ENCODE data around the gene SDHC. TPM values are rescaled to one million over a fixed set of nuclear protein-coding genes. Genes with fewer than 3 reads are reported as not detected.

Gene SDHC
- total RNA-seq, 2 experiments from 2014 or later = 191 to 235 TPM

GRCh38 chr1:161290779-161291178, 23.4 kb upstream of the SDHC start:
- DNase-seq = no peak
- H3K36me3 Mint-ChIP-seq (ENCODE audit: low read depth) = no peaks in the 10 kb centered on the region
- ChIA-PET POLR2A (interaction anchor here (0.7 kb wide), 2 partner anchors 65 to 125 kb away, joined by 3 to 5 read pairs; partner anchors contain the start of gene TOMM40L), CTCF (interaction anchor here (0.5 to 4.2 kb wide), 37 partner anchors 8 to 1123 kb away, joined by 3 to 27 read pairs (median 4); partner anchors contain the start of genes NDUFS2, PPOX, SDHC and TOMM40L)
- no peaks in the 10 kb centered on the region for H3K4me1 Mint-ChIP-seq
- no peaks in the 10 kb centered on the region for H3K9me3 Mint-ChIP-seq (ENCODE audit: low read depth)
- no peak for ATAC-seq
- intact Hi-C loops (cut with DNase I, micrococcal nuclease) = loop anchor here (1.0 kb wide), 2 partner anchors 63 to 98 kb away; no protein-coding TSS in a partner anchor
- H3K27ac Mint-ChIP-seq = no peak overlapping the region
- H3K4me3 Mint-ChIP-seq = no peak overlapping the region
- H3K27me3 Mint-ChIP-seq = no peaks in the 10 kb centered on the region

GRCh38 chr1:161297415-161297814, 16.8 kb upstream of the SDHC start:
- ATAC-seq = no peak
- intact Hi-C loops (cut with DNase I, micrococcal nuclease) = no loop called here
- Mint-ChIP-seq H3K36me3 (ENCODE audit: low read depth) (no peaks in the 10 kb centered on the region), H3K4me1 (no peaks in the 10 kb centered on the region), H3K9me3 (ENCODE audit: low read depth) (no peaks in the 10 kb centered on the region), H3K27ac (no peak overlapping the region), H3K4me3 (no peak overlapping the region), H3K27me3 (no peaks in the 10 kb centered on the region)
- ChIA-PET CTCF (interaction anchor here (0.6 kb wide), 1 partner anchor 86 kb away, joined by 3 read pairs; no protein-coding TSS in a partner anchor), POLR2A (no interaction called here)
- no peak for DNase-seq

GRCh38 chr1:161298116-161298515, 16.1 kb upstream of the SDHC start:
- no peak for DNase-seq
- Mint-ChIP-seq H3K9me3 (ENCODE audit: low read depth) (no peaks in the 10 kb centered on the region), H3K4me1 (peaks cover 2% of the 10 kb centered on the region), H3K36me3 (ENCODE audit: low read depth) (no peaks in the 10 kb centered on the region), H3K27me3 (no peaks in the 10 kb centered on the region), H3K27ac (no peak overlapping the region), H3K4me3 (no peak overlapping the region)
- intact Hi-C loops (cut with DNase I, micrococcal nuclease) = no loop called here
- ATAC-seq = no peak
- ChIA-PET CTCF (interaction anchor here (0.6 kb wide), 2 partner anchors 69 to 87 kb away, joined by 3 read pairs; no protein-coding TSS in a partner anchor), POLR2A (no interaction called here)

GRCh38 chr1:161299347-161299746, 14.8 kb upstream of the SDHC start:
- peaks cover 8% of the 10 kb centered on the region for H3K4me1 Mint-ChIP-seq
- no peak overlapping the region for H3K4me3 Mint-ChIP-seq
- POLR2A ChIA-PET = no interaction called here
- CTCF ChIA-PET = no interaction called here
- no peaks in the 10 kb centered on the region for H3K36me3 Mint-ChIP-seq (ENCODE audit: low read depth)
- no peak for DNase-seq
- peak overlapping the region; percentile 37 for H3K27ac Mint-ChIP-seq
- H3K27me3 Mint-ChIP-seq = no peaks in the 10 kb centered on the region
- no peaks in the 10 kb centered on the region for H3K9me3 Mint-ChIP-seq (ENCODE audit: low read depth)
- intact Hi-C loops (cut with DNase I, micrococcal nuclease) = no loop called here
- no peak for ATAC-seq

GRCh38 chr1:161300478-161300877, 13.7 kb upstream of the SDHC start:
- POLR2A ChIA-PET = interaction anchor here (0.6 kb wide), 1 partner anchor 75 kb away, joined by 4 read pairs; no protein-coding TSS in a partner anchor
- Mint-ChIP-seq H3K9me3 (ENCODE audit: low read depth) (no peaks in the 10 kb centered on the region), H3K27ac (no peak overlapping the region)

GRCh38 chr1:161304927-161305866, 9.0 kb upstream of the SDHC start:
- Mint-ChIP-seq H3K4me3 (peak overlapping the region; percentile 96), H3K4me1 (peaks cover 34% of the 10 kb centered on the region), H3K27me3 (no peaks in the 10 kb centered on the region), H3K9me3 (ENCODE audit: low read depth) (no peaks in the 10 kb centered on the region), H3K36me3 (ENCODE audit: low read depth) (peaks cover 3% of the 10 kb centered on the region), H3K27ac (peak overlapping the region; percentile 88)
- DNase-seq (peak; percentile 34), ATAC-seq (no peak)
- ChIA-PET POLR2A (interaction anchor here (0.6 to 1.5 kb wide), 3 partner anchors 9 to 139 kb away, joined by 3 to 4 read pairs (median 4); partner anchors contain the start of genes PPOX and SDHC), CTCF (interaction anchor here (0.6 to 3.8 kb wide), 12 partner anchors 9 to 134 kb away, joined by 3 to 22 read pairs (median 4); partner anchors contain the start of genes SDHC and TOMM40L)
- intact Hi-C loops (cut with DNase I, micrococcal nuclease) = loop anchor here (5.0 kb wide), 2 partner anchors 103 to 127 kb away; partner anchors contain the start of gene NDUFS2 (in 1 of the 2)

More at GRCh38 chr1:161300478-161300877, 13.7 kb upstream of the SDHC start:
- Mint-ChIP-seq H3K4me3 (no peak overlapping the region), H3K4me1 (peaks cover 17% of the 10 kb centered on the region), H3K27me3 (no peaks in the 10 kb centered on the region), H3K36me3 (ENCODE audit: low read depth) (no peaks in the 10 kb centered on the region)
- intact Hi-C loops (cut with DNase I, micrococcal nuclease) = loop anchor here in 1 of 2 experiments (5.0 kb wide), 1 partner anchor 132 kb away; no protein-coding TSS in a partner anchor
- no peak for ATAC-seq
- CTCF ChIA-PET = interaction anchor here (1.9 kb wide), 1 partner anchor 74 kb away, joined by 4 read pairs; the partner anchor contains the start of gene TOMM40L
- DNase-seq = no peak

- ChIA-PET POLR2A (interaction anchor here (0.6 to 1.5 kb wide), 4 partner anchors 8 to 140 kb away, joined by 3 to 4 read pairs (median 4); partner anchors contain the start of genes PPOX, SDHC and TOMM40L), CTCF (interaction anchor here (0.6 to 3.8 kb wide), 13 partner anchors 8 to 140 kb away, joined by 3 to 22 read pairs (median 4); partner anchors contain the start of genes PPOX, SDHC and TOMM40L)
- Mint-ChIP-seq H3K27ac (peak overlapping the region; percentile 88), H3K9me3 (ENCODE audit: low read depth) (no peaks in the 10 kb centered on the region), H3K4me3 (peak overlapping the region; percentile 96), H3K4me1 (peaks cover 34% of the 10 kb centered on the region), H3K27me3 (no peaks in the 10 kb centered on the region), H3K36me3 (ENCODE audit: low read depth) (peaks cover 3% of the 10 kb centered on the region)
- DNase-seq = peak; percentile 91
- intact Hi-C loops (cut with DNase I, micrococcal nuclease) = loop anchor here (1.0 to 5.0 kb wide), 5 partner anchors 8 to 187 kb away; partner anchors contain the start of genes SDHC (in 2 of the 2), NDUFS2 (in 1 of the 2), NIT1 (in 1 of the 2) and PFDN2 (in 1 of the 2)
- peak; percentile 98 for ATAC-seq
Measured at GRCh38 chr1:161305867-161306519, 8.2 kb upstream of the SDHC start.

- ATAC-seq = no peak
- CTCF ChIA-PET = interaction anchor here (1.0 to 3.8 kb wide), 3 partner anchors 9 to 141 kb away, joined by 3 to 22 read pairs (median 3); partner anchors contain the start of gene PPOX
- intact Hi-C loops (cut with DNase I, micrococcal nuclease) = loop anchor here (2.0 to 5.0 kb wide), 3 partner anchors 76 to 188 kb away; partner anchors contain the start of genes NDUFS2 (in 1 of the 2), NIT1 (in 1 of the 2) and PFDN2 (in 1 of the 2)
- Mint-ChIP-seq H3K9me3 (ENCODE audit: low read depth) (no peaks in the 10 kb centered on the region), H3K36me3 (ENCODE audit: low read depth) (peaks cover 3% of the 10 kb centered on the region), H3K4me3 (peak overlapping the region; percentile 15), H3K27me3 (no peaks in the 10 kb centered on the region), H3K27ac (peak overlapping the region; percentile 53), H3K4me1 (peaks cover 34% of the 10 kb centered on the region)
- POLR2A ChIA-PET = no interaction called here
- peak; percentile 18 for DNase-seq
Measured at GRCh38 chr1:161307230-161307768, 6.9 kb upstream of the SDHC start.

GRCh38 chr1:161307892-161308638, 6.1 kb upstream of the SDHC start:
- no peaks in the 10 kb centered on the region for H3K27me3 Mint-ChIP-seq
- ATAC-seq = no peak
- no peak for DNase-seq
- peaks cover 3% of the 10 kb centered on the region for H3K36me3 Mint-ChIP-seq (ENCODE audit: low read depth)
- CTCF ChIA-PET = interaction anchor here (0.6 to 3.8 kb wide), 4 partner anchors 8 to 98 kb away, joined by 3 to 22 read pairs (median 3); no protein-coding TSS in a partner anchor
- intact Hi-C loops (cut with DNase I, micrococcal nuclease) = loop anchor here (2.0 to 5.0 kb wide), 3 partner anchors 75 to 189 kb away; partner anchors contain the start of genes NDUFS2 (in 1 of the 2), NIT1 (in 1 of the 2) and PFDN2 (in 1 of the 2)
- H3K27ac Mint-ChIP-seq = no peak overlapping the region
- POLR2A ChIA-PET = no interaction called here
- H3K4me3 Mint-ChIP-seq = no peak overlapping the region
- H3K4me1 Mint-ChIP-seq = peaks cover 33% of the 10 kb centered on the region
- H3K9me3 Mint-ChIP-seq (ENCODE audit: low read depth) = no peaks in the 10 kb centered on the region

- intact Hi-C loops (cut with DNase I, micrococcal nuclease) = loop anchor here in 1 of 2 experiments (5.0 to 10.0 kb wide), 3 partner anchors 55 to 108 kb away; partner anchors contain the start of genes CFAP126 and NDUFS2
- Mint-ChIP-seq H3K4me3 (no peak within 1 kb of the TSS), H3K27ac (no peak within 1 kb of the TSS), H3K4me1 (peaks cover 27% of the 10 kb centered on the region), H3K27me3 (no peaks in the 10 kb centered on the region), H3K36me3 (ENCODE audit: low read depth) (peaks cover 3% of the 10 kb centered on the region), H3K9me3 (ENCODE audit: low read depth) (no peaks in the 10 kb centered on the region)
- ChIA-PET CTCF (no interaction called here), POLR2A (no interaction called here)
- DNase-seq (no peak), ATAC-seq (no peak)
Measured at GRCh38 chr1:161309868-161310267, 4.3 kb upstream of the SDHC start, which contains the start of gene MPZ. Gene MPZ, minus strand, starts transcription at chr1:161309968. Its CDS starts 63 bp downstream, at chr1:161309905.
